NCI-H345 treated with DMSO at 0.1 percent for 48 hours (cell line): ENCODE results near the gene TEX2.
"Not testable (repeated sequence)": the region's sequence is repeated elsewhere in the genome, so short reads cannot be mapped to it uniquely, and the experiment has no call there.

Experiments used
- DNase-seq: peaks from one replicate; lab custom pipeline; 2025; ENCODE audit not compliant: unreplicated experiment; lab: John Stamatoyannopoulos, UW

Gene TEX2

DNA sequence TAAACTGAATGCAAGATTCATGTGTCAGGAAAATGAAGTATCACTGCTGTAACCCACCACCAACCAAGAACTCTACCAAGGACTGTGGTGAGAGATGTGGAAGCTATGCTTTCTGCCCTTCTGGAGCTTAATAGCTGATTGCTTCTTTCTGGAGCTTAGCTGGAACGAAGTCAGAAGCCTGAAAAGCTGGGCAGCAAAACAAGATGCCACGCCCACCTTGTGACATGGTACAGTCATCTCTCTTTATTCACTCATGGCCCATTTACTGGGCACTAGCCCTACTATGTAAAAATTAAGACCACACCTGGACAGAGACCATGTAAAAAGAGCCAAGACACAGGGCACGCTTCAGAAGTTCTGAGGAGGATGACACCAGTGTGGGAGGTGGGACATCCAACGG lies 48.1 kb downstream of the TEX2 start:
- DNase-seq = no peak

DNA sequence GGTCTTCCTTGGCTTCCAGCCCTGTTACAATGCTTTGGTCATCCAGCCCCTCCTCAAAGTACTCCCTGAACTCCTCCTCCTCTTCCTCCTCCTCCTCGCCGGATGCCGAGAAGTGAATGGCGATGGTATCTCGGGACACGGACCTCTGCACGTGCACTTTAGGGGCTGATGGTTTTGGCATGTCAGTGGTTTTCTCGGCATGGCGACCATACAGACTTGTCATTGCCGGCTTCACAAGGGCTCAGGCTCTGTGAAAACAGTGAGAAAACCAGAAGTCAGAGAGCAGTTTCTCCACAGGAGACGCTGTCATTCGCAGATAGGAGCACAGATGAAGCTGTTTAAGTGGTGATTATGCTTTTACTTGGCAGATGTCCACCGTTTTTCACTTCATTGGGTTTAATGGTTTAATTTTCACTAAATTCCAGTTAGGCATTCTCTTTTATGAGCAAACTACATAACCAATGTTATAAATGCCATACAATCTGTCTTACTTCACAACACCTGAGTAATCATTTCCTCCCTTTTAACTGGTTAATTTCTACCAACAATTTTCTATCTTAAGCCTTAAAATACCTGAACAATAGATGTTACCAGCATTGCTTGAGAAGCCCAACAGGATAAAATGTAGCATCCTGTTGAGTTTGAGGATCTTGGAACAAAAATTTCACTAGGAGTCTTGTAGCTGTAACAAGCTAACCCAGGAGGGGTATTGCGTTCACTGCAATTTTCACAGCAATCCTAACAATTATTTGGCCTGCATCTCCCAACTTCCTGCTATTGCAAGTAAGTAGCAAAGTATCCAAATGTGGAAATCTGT lies 48.9 kb downstream of the TEX2 start:
- no peak for DNase-seq

DNA sequence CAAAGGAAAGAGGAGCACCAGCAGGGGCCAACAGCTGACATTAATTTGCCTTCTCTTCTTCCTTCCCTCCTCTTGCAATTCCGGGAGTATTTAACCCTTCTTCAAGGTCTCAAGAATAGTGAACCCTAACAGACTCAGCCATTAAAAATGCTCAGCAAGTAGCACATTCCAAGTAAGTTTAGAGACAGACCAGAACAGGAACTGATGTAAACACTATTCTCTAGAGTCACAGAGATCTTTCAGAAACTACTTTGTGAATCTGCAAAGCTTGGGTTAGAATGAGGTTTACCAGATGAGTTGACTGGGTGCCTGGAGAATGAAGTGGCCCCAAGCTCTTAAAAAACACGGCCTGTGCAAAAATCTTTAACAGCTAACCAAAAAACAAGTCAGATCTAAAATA lies 50.9 kb downstream of the TEX2 start:
- DNase-seq = no peak

DNA sequence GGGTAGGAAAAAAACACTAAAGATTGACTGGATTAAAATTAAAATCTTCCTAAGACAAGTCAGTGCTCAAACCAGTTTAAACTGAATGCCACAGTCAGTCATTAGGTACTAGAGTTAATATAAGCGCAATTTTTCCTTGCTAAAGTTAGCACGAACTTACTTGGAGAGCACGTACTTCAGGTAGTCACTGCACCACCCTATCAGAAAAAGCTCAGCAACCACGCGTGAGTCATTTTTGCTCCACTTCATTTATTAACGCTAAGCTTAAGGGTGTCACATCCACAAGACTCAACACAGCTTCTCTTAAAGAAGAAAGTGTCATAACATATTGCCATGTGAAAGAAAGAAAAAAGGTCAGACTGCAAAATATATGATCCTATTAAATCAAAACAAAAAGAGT lies 53.1 kb downstream of the TEX2 start:
- no peak for DNase-seq

DNA sequence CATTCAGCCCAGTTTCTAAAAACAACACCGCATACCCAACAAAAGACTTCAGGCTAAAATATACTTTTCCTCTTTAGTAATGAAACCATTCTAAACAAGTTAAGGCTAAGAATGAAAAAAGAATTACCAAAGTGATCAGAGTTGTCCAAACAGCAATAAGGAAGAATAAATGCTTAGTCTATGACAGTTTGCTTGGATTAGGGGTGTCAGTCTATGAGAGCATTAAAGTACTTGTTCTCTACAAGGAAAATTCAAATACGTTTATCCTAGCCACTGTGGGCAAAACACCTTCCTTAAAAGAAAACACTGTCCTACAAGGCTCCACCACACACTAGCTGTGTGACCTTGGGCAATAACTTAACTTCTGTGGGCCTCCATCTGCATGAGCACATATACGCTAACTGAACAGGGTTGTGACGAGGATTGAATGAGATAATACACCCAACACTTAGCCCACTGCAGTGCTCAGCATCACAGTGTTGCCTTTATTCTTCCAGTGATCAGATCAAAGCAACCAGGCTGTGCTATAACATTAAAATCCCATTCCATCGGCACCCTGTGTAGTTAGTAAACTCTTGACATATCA lies 53.6 kb downstream of the TEX2 start:
- DNase-seq = no peak

DNA sequence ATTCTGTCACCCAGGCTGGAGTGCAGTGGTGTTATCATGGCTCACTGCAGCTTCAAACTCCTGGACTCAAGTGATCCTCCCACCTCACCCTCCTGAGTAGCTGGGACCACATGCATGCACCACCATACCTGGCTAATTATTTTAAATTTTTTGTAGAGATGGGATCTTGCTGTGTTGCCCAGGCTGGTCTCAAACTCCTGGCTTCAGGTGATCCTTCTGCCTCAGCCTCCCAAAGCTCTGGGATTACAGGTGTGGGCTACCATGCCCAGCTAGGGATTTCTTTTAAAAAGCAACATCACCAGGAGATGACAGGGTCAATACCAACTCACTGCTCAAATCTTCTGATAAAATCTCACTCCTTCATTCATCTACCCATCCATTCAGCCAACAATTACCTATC lies 54.4 kb downstream of the TEX2 start:
- DNase-seq = not testable (repeated sequence)

DNA sequence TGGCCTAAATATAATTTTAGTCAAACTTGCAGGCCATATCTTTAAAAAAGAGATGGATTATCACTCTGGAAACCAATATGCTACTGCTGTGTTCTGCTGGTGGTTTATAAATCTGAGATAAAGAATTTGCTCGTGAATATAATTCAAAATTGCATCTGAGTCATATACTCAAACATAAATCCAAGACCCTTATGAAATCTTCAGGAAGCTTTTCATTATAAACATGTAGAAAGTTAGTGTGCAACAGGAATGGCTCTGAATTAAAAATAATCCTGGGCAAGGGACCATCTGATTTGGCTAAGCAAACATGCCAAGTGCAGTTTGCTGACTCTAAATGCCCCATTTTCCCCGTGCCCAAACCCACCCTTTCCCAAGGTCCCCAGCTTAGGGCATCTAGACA lies 57.3 kb downstream of the TEX2 start:
- no peak for DNase-seq

DNA sequence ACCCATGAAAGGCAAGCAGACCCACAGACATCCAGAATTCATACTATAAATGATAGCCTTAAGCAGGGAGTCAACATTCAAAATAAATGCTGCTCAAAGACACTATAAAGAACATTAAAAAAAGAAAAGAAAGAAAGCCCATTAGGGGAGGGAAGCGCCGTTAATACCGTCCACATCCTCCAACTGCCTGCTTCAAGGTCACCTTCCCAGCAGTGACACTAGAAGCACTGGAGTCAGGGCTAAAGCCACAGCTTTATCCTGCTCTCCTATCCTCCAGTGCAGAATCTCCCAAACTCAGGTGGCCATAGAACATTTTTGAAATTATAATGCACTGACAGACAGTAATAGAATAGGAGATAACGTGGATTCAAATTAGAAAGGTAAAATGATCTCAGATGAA lies 59.4 kb downstream of the TEX2 start:
- no peak for DNase-seq

DNA sequence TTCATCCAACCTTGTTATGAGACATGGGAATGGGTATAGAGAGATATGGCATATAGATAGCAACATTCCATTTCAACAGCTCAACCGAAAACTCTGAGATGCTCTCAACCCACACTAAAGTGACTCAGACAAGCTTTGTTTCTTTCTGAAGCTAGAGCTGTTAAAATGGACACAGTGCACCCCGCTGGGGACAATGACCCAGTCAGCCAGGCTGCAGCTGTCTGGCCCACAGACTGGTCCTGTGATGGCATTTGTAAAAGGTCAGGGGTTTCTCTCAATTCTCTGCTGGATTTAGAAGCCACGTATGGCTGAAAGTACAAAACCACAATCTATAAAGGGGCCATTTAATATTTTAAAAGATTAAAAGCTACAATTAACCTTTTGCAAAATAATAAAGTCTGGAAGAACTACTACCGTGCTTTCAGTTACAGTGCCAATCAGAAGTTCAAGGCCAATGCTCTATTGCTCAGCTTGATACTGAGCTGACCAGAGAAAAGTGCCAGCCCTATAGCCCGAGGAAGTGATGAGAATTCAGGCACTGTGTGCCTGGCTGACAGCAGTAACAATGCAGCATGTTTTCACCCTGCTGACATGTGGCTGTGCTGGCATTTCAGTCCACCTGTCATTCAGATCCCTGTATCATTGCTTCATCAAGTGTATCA lies 60.2 kb downstream of the TEX2 start:
- no peak for DNase-seq

DNA sequence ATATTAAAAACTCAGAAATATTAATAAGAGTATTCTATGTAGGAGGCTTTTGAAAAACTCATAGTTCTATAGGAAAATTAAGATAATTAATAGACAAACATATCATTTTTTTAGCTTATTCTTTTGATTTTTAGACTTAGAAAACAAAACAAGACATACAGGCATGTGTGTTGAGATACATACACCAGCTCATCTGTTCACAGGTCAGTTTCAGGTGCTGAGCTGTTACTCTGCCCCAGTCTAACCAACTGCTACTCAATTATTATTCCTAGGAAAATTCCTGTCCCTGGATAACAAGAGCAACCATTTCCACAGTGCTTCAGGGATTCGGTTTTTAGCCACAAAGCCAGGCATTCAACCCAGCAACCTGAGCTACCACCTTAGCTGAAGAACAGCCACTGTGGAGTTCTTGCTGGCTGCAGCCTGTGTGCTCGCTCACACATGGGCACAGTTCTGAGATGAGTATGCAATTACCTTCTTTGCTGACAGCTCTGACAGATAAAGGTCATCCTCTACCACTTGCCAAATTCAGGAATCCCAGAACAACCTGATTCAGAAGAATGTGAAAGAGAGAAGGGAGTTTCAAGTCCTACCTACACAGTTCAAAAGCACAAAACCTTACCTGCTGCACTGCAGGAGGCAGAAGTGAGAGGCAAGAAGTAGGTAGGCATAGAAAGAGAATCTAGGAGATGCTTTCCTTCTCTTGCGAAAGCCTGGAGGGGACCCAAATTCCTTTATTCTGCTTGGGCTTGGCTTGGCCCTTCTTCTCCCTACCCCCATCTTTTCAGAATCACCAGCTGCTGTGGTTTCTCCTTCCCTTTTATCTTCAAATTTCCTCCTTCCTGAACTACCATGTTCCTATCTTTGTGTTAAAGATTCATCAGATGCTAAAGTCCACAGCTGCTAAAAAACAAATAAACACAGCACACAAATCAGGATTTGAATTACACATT lies 62.7 kb downstream of the TEX2 start:
- no peak for DNase-seq

DNA sequence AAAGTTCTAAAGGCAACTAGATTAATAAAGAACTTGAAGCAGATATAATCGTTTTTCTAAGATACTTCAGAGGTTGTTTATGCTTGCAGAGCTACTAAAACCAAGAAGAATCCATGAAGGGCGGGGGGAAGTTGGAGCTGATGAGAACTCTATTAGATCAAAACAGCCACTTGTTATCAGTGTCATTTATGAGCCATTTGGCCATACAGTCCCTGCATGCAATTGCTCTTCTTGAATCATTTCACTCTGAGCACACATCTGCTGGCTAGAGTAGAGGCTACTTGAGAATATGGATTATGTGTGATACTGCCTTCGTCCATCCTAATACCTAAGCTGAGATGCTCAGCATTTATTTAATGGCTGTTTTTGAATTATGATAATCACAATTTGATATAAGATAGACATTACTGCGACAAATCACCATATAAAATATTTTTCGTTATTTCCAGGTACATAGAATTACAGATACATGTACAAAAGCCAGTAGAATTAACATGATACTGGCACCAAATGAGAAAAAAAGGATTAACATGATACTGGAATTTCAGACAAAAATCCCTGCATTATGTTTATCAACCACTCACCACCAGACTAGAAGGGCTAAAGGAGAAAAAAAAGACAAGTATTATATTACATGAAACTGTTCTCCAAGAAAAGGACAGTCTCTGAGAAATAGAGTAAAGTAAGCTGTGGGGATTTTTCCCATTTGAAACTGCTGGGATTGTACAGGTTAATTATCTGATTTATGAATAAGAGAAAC lies 64.5 kb downstream of the TEX2 start:
- no peak for DNase-seq

DNA sequence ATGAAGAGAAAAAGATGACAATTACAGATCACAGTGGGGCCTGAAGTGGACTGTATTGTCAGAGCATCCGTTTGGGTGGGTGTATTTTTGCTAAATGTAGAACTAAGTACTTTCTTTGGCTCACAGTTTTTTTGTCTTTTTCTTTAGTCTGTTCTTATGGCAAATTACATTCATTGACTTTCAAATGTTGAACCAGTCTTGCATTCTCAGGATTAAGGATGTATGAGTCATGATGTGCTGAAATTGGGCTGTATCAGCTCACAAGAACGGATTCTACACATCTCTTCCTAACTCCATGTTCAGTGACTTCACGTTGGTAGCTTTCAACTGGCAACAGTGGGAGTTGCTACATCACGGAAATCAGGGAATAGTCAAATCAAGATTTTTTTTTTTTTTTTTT lies 66.5 kb downstream of the TEX2 start:
- DNase-seq = no peak

DNA sequence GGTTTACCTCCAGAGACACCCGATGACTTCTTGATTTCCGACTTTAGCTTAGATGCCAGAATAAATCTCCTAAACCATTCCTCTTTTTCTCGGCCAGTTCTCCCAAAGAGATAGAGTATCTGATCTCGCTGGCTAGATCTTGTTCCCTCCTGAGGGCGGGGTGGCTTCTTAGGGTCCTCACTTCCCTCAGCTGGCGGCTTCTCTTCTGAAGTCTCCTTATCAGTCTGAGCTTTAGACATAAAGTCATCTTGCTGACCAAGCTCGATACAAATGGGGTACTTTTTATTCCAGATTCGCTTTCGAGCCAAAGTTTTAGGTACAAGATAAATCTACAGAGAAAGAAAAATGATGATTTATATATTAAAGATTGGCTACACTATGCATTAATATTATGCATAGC lies 69.5 kb downstream of the TEX2 start:
- DNase-seq = no peak

DNA sequence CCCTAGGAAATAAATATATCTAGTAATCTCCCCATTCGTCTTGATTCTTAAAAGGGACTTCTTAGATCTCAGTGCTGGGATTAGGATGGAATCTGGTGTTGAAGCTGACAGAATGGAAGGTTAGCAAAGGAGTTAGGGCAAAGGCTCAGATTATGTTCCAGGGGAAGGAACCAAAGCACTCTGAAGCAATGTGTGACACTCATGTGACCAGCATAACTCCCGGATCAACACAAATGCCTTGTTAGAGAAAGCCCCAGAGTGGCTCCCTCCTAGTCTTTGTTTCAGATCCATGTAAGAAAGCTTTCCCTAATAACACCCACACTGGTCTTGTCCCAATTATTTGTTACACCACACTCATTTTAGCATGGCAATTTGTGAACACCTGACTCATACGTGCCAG lies 70.5 kb downstream of the TEX2 start:
- DNase-seq = no peak

DNA sequence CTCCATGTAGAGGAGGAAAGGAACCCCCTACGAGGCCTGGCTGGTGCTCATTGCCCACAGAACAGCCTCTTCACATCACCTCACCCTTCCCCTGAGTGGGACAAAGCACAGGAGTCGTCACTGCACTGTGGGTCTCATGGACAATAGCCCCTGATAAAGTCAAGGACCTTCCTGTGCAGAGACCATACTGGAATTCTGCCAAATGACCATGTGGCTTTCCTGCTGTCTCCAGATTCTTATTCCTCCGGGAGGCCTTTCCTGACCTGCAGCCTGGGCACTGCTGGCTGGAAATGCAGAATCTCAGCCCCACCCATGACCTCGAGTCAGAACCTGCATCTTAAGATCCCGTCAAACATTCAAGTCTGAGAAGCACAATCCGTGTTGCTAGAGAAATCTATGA lies 72.6 kb downstream of the TEX2 start:
- DNase-seq = no peak

DNA sequence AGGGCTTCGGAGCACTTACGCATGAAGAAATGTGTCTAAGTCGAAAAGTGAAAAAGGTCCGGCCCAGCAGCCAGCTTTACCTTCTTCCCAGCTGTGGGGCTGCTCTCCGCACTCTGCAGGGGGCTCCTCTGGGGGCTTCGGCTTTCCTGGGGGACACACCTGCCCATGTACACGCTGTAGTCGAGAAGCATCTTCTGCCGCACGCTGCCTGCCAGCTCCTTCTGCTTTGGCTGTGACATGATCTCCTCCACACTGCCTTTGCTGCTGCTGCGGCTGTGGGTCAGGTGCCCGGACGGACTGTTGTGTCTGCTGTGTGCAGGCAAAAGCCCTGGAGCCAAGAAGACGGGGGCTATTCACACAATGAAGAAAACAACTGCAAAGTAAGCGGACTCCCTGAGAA lies 75.0 kb downstream of the TEX2 start:
- no peak for DNase-seq

DNA sequence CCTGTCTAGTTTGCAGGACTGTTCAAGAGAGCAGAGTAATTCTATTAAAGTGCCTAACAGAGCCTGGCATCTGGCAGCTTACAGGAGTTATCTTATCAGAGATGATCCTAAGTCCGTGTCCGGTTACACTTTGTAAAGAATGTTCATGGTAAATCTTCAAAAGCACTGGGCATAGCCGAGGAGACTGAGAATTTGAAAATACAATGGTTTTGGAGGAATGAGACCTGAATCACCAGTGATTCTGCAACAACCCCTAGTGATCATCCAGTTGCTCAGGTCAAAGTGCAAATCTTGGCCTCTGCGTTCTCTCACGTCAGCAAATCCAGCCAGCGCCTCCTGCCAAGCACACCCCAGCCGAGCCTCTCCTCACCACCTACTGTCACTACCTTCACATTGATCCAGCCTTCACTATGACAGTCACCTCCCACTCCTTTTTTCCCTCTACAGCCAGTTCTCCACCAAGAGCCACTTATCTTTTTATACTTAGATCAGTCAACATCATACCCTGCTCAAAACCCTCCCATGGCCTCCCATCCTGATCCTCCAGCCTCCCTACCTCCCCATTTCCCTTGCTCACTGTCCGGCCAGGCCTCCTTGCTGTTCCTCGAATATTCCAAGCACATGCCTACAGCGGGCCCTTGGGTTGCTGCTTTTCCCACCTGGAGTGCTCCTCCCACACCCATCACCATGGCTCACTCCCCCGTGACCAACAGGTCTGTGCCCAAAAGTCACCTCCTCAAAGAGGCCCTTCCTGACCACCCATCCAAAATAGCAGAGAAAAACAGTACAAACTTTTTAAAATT lies 75.8 kb downstream of the TEX2 start:
- DNase-seq = no peak

DNA sequence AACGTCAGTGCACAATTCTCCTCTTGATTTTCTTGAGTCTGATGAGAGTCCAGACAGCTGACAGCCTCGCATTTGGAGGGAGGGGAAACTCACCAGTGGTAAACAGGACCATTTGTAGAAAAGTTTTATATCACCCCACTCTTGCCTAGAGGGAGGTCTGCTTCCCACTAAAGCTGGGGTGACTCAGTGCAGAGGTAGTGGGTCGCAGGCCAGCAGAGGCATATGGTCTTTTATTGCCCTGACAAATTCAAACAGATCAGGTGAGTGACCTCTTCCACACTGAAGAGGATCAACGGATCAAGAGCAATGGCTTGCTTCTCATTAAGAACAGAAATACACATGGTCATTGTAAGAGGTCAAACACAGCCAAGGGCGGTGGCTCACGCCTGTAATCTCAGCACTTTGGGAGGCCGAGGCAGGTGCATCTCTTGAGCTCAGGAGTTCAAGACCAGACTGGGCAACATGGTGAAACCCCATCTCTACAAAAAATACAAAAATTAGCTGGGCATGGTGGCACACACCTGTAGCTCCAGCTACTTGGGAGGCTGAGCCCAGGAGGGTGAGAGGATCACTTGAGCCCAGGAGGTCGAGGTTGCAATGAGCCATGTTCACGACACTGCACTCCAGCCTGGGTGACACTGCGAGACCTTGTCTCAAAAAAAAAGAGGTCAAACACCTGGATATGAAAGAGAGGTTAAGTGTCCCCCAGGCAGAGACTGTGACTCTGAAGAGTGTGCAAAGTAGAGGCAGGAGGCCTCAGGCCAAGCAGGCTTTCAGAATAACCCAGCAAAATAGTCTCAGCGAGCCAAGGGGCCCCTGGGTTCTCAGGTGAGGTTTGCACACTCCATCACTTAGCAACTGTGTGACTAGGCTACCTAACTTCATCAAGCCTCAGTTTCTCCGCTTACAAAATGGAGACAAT lies 76.6 kb downstream of the TEX2 start:
- no peak for DNase-seq

DNA sequence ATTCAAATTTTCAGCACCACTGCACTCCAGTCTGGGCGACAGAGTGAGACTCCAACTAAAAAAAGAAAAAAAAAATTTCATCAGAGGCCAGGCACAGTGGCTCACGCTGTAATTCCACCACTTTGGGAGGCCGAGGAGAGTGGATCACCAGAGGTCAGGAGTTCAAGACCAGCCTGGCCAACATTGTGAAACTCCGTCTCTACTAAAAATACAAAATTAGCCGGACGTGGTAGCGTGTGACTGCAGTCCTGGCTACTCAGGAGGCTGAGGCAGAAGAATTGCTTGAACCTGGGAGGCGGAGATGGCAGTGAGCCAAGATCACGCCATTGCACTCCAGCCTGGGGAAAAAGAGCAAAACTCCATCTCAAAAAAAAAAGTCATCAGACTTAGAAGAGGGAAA lies 77.5 kb downstream of the TEX2 start:
- DNase-seq = not testable (repeated sequence)
